Fibroblast of lung (primary cell): Measurements from ENCODE around the gene MANSC1. TPM values are rescaled to one million over a fixed set of nuclear protein-coding genes. Genes with fewer than 3 reads are reported as not detected.

ENCODE experiments used
- DNase-seq, 2 donors: peaks; one replicate each; pipeline versions ENCODE4 v3.0.0 to v3.0.0-alpha.2; 2010; ENCODE audit warnings: low read depth in 2 of 2
- H2AFZ ChIP-seq: 2 replicates; pipeline ENCODE4 v1.5.1; 2012; ENCODE audit warnings: low read length, control low read depth, inconsistent platforms
- H3K27ac ChIP-seq: 2 replicates; pipeline ENCODE4 v1.5.1; 2011; ENCODE audit warnings: low read length, control low read depth; ENCODE audit not compliant: insufficient read depth
- H3K27me3 ChIP-seq: 2 replicates; pipeline ENCODE4 v1.5.1; 2011; ENCODE audit warnings: mild to moderate bottlenecking, low read length; ENCODE audit not compliant: control insufficient read depth, insufficient read depth
- H3K36me3 ChIP-seq: 2 replicates; pipeline ENCODE4 v1.5.1; 2011; ENCODE audit warnings: low read length; ENCODE audit not compliant: control insufficient read depth, insufficient read depth
- H3K4me1 ChIP-seq: 2 replicates; pipeline ENCODE4 v1.5.1; 2011; ENCODE audit warnings: low read length; ENCODE audit not compliant: control insufficient read depth, insufficient read depth; ENCODE audit errors: extremely low read depth
- H3K4me2 ChIP-seq: 2 replicates; pipeline ENCODE4 v1.5.1; 2011; ENCODE audit warnings: low read length, control low read depth; ENCODE audit not compliant: insufficient read depth; ENCODE audit errors: extremely low read depth
- H3K4me3 ChIP-seq, 4 experiments: fragments of 200-600 bp in 1 of 4; sonication (generic) in 1 of 4; replicated peaks in 1 of 4; 2 replicates each; pipeline ENCODE4 v1.5.1; 2011 to 2016; ENCODE audit warnings: low read length in 4 of 4, low read depth in 3 of 4, mild to moderate bottlenecking in 3 of 4, control low read depth in 2 of 4, inconsistent platforms in 1 of 4, mixed read lengths in 1 of 4; ENCODE audit not compliant: insufficient read depth in 1 of 4; ENCODE audit errors: control extremely low read depth in 1 of 4
- H3K79me2 ChIP-seq: 2 replicates; pipeline ENCODE4 v1.5.1; 2012; ENCODE audit warnings: mild to moderate bottlenecking, low read length, inconsistent platforms; ENCODE audit not compliant: control insufficient read depth, insufficient read depth
- H3K9ac ChIP-seq: 2 replicates; pipeline ENCODE4 v1.5.1; 2011; ENCODE audit warnings: mild to moderate bottlenecking, low read length, control low read depth; ENCODE audit not compliant: insufficient read depth
- H3K9me3 ChIP-seq: 2 replicates; pipeline ENCODE4 v1.5.1; 2012; ENCODE audit warnings: low read depth, low read length; ENCODE audit not compliant: control insufficient read depth, insufficient read depth
- H4K20me1 ChIP-seq: 2 replicates; pipeline ENCODE4 v1.5.1; 2011; ENCODE audit warnings: low read length; ENCODE audit not compliant: control insufficient read depth, insufficient read depth; ENCODE audit errors: extremely low read depth
- CTCF ChIP-seq, 2 donors: IDR thresholded peaks in 1 of 2; conservative IDR thresholded peaks in 1 of 2; 1 replicate in 1 of 2; 2 replicates in 1 of 2; pipeline ENCODE4 v1.5.1; 2011 to 2012; ENCODE audit warnings: low read length in 2 of 2, control low read depth in 1 of 2, inconsistent platforms in 1 of 2, low read depth in 1 of 2, mild to moderate bottlenecking in 1 of 2
- EZH2 ChIP-seq: IDR thresholded peaks from 2 replicates; pipeline ENCODE4 v1.5.1; 2012; ENCODE audit warnings: low read length, control low read depth, mild to moderate bottlenecking; ENCODE audit errors: missing control alignments
- polyA plus RNA-seq, 2 donors: library from polyadenylated mRNA; depleted of rRNA in 1 of 2; stranded (reverse) in 1 of 2; unstranded in 1 of 2; fragments of >200 nt; gene quantifications; 2 replicates each; pipeline ENCODE4 v1.2.1, GENCODE V29; 2011 to 2012; ENCODE audit warnings: missing spikeins in 1 of 2
- total RNA-seq: library from RNA; depleted of rRNA; stranded (reverse); fragments of >200 nt; gene quantifications from 2 replicates; pipeline ENCODE4 v1.2.1, GENCODE V29; 2014

Gene MANSC1
- total and polyA plus RNA-seq, 2 donors (not counting 1 experiment from before 2014, with no cell fraction given): 1.8 to 3.7 TPM

GRCh38 chr12:12327802-12328201 is 22.2 kb downstream of the MANSC1 start:
- Histone ChIP-seq H3K4me1 (no peaks in the 10 kb centered on the region), H4K20me1 (no peaks in the 10 kb centered on the region), H3K4me3 (no peak overlapping the region), H3K79me2 (no peaks in the 10 kb centered on the region), H3K9ac (no peak overlapping the region), H3K27me3 (no peaks in the 10 kb centered on the region), H3K9me3 (no peaks in the 10 kb centered on the region), H2AFZ (no peak overlapping the region), H3K27ac (no peak overlapping the region), H3K36me3 (no peaks in the 10 kb centered on the region), H3K4me2 (no peak overlapping the region)
- TF ChIP-seq EZH2 (no peak), CTCF (conservative IDR thresholded peaks at IDR 0.05 in 1 of 2, IDR thresholded peaks at IDR 0.05 in 1 of 2; ENCODE audit: low read depth in 1 of 2, low read length in 2 of 2) (peak; percentile 51 to 66)
- DNase-seq: peak; percentile 63 to 79

GRCh38 chr12:12326262-12326661 is 23.8 kb downstream of the MANSC1 start:
- no peak overlapping the region for H3K4me3 ChIP-seq
- no peak overlapping the region for H3K9ac ChIP-seq
- no peaks in the 10 kb centered on the region for H3K27me3 ChIP-seq
- no peak for TF ChIP-seq CTCF (conservative IDR thresholded peaks at IDR 0.05 in 1 of 2, IDR thresholded peaks at IDR 0.05 in 1 of 2; ENCODE audit: low read depth in 1 of 2, low read length in 2 of 2)
- no peak for TF ChIP-seq EZH2
- no peak overlapping the region for H3K27ac ChIP-seq
- no peaks in the 10 kb centered on the region for H3K79me2 ChIP-seq
- H4K20me1 ChIP-seq: no peaks in the 10 kb centered on the region
- no peaks in the 10 kb centered on the region for H3K36me3 ChIP-seq
- no peak for DNase-seq
- no peak overlapping the region for H3K4me2 ChIP-seq
- no peaks in the 10 kb centered on the region for H3K9me3 ChIP-seq
- H3K4me1 ChIP-seq: no peaks in the 10 kb centered on the region
- no peak overlapping the region for H2AFZ ChIP-seq

GRCh38 chr12:12323591-12323990 is 26.5 kb downstream of the MANSC1 start:
- H3K27ac ChIP-seq: no peak overlapping the region
- no peak overlapping the region for H2AFZ ChIP-seq
- no peak for TF ChIP-seq CTCF (conservative IDR thresholded peaks at IDR 0.05 in 1 of 2, IDR thresholded peaks at IDR 0.05 in 1 of 2; ENCODE audit: low read depth in 1 of 2, low read length in 2 of 2)
- no peak for TF ChIP-seq EZH2
- no peak overlapping the region for H3K4me2 ChIP-seq
- no peaks in the 10 kb centered on the region for H3K9me3 ChIP-seq
- no peaks in the 10 kb centered on the region for H3K27me3 ChIP-seq
- H3K36me3 ChIP-seq: no peaks in the 10 kb centered on the region
- H3K9ac ChIP-seq: no peak overlapping the region
- H3K4me1 ChIP-seq: no peaks in the 10 kb centered on the region
- H3K4me3 ChIP-seq: no peak overlapping the region
- no peaks in the 10 kb centered on the region for H4K20me1 ChIP-seq
- no peaks in the 10 kb centered on the region for H3K79me2 ChIP-seq
- DNase-seq: peak in 1 of 2 donors; percentile 69
